Gastrocnemius medialis (tissue), 4 donors: ENCODE measurements around the gene CPS1. TPM values are rescaled to one million over a fixed set of nuclear protein-coding genes. Genes with fewer than 3 reads are reported as not detected.

ENCODE experiments used
- ATAC-seq, 2 donors: fragments of 150-250 bp; one replicate each; pipeline ENCODE4 v1.9.1; 2016
- DNase-seq, 2 donors: peaks; one replicate each; pipeline ENCODE4 v3.0.0-alpha.2; 2019
- H3K27ac ChIP-seq, 4 donors: fragments of 200-600 bp; sonication (generic); 1 replicate in 1 of 4; 2 replicates in 3 of 4; pipeline ENCODE4 v1.5.1; 2016 to 2018; ENCODE audit warnings: mild to moderate bottlenecking in 2 of 4, moderate library complexity in 1 of 4
- H3K27me3 ChIP-seq, 3 donors: fragments of 200-600 bp; sonication (generic) in 2 of 3; 1 replicate in 1 of 3; 2 replicates in 2 of 3; pipeline versions ENCODE4 v1.5.1 to v1.6.0; 2016 to 2019; ENCODE audit warnings: mild to moderate bottlenecking in 1 of 3, moderate library complexity in 1 of 3
- H3K36me3 ChIP-seq, 2 donors: fragments of 200-600 bp; sonication (generic) in 1 of 2; one replicate each; pipeline ENCODE4 v1.5.1; 2017 to 2018
- H3K4me1 ChIP-seq, 2 donors: fragments of 200-600 bp; sonication (generic) in 1 of 2; one replicate each; pipeline ENCODE4 v1.5.1; 2016 to 2017; ENCODE audit warnings: mild to moderate bottlenecking in 2 of 2
- H3K4me3 ChIP-seq, 4 donors: fragments of 200-600 bp; sonication (generic) in 3 of 4; 1 replicate in 1 of 4; 2 replicates in 3 of 4; pipeline ENCODE4 v1.5.1; 2016 to 2019; ENCODE audit warnings: mild to moderate bottlenecking in 2 of 4
- H3K9me3 ChIP-seq, 3 donors: fragments of 200-600 bp; sonication (generic) in 2 of 3; 1 replicate in 1 of 3; 2 replicates in 2 of 3; pipeline ENCODE4 v1.5.1; 2016 to 2019
- CTCF ChIP-seq, 5 experiments: fragments of 450-650 bp in 3 of 5; fragments of 200-600 bp in 2 of 5; sonication (generic) in 2 of 5; IDR thresholded peaks in 4 of 5; conservative IDR thresholded peaks in 1 of 5; 1 replicate in 4 of 5; 2 replicates in 1 of 5; pipeline ENCODE4 v1.5.1; 2016 to 2019; ENCODE audit warnings: antibody characterized with exemption in 5 of 5, mild to moderate bottlenecking in 3 of 5, moderate library complexity in 3 of 5
- POLR2A ChIP-seq, 2 donors: fragments of 450-650 bp; IDR thresholded peaks; one replicate each; pipeline ENCODE4 v1.6.1; 2017; ENCODE audit warnings: antibody characterized with exemption in 2 of 2, mild to moderate bottlenecking in 2 of 2, moderate library complexity in 2 of 2
- in situ Hi-C, 4 donors: fragments of 200-750 bp; cut with MboI; loops; one replicate each; pipeline versions ENCODE4 v1.15.0 to v1.8.0; 2017; ENCODE audit warnings: low sequenced_read_pairs in 4 of 4
- intact Hi-C: fragments of 100-400 bp; cut with DNase I; formaldehyde crosslinking; loops from one replicate; pipeline ENCODE4 v1.15.1; 2023; ENCODE audit warnings: low total_unique reads
- total RNA-seq, 4 donors: library from RNA; depleted of rRNA; stranded (reverse); fragments of >200 nt; gene quantifications; one replicate each; pipeline versions ENCODE4 v1.1.0 to v1.2.3, GENCODE V29; 2016

The CPS1 gene
- total RNA-seq, 4 donors from 2014 or later, result 1.2 to 4.5 (median 2.6) TPM

DNA sequence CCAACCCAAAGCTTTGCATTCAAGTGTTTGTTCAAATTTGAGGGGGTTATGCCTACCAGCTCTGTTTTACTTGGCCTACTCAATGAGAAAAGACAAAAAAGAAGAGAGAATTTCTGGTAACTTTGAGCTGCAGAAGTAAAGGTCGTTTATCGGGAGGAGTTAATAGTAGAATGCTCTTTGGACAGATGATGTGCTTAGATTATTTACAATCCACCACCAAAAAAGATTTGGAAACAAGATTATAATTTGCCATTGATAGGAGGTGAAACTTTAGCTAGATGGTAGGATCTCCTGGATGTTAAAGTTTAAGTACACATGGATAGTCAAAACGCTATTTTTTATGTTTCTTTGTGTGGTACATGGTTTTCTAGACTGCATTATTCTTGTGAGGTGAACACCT is 24.9 kb upstream of the CPS1 start:
- Histone ChIP-seq H3K36me3 (no peaks in the 10 kb centered on the region), H3K4me1 (no peaks in the 10 kb centered on the region), H3K27me3 (no peaks in the 10 kb centered on the region), H3K9me3 (no peaks in the 10 kb centered on the region), H3K4me3 (no peak overlapping the region), H3K27ac (no peak overlapping the region)
- ATAC-seq (no peak), DNase-seq (no peak)
- intact Hi-C loops, result no loop called here
- TF ChIP-seq POLR2A (IDR thresholded peaks at IDR 0.05), result no peak
- TF ChIP-seq CTCF (IDR thresholded peaks at IDR 0.05 in 4 of 5, conservative IDR thresholded peaks at IDR 0.05 in 1 of 5), result no peak
- in situ Hi-C loops, result no loop called here

DNA sequence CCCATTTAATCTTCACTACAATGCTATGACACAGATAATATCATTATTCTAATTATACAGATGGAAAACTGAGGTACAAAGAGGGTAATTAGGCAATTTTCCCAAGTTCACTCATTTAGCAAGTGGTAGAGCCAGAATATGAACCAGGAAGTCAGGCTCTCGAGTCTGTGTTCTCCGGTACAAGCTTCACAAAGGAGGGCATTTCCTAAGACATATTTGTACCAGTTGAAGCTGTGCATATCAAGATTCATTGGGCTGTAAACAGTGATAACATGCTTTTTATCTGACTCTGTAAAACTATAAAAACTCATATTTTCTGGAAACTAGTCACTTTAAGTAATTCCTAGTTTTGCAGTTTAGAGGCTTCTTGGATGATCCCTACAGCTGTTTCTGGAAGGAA is 23.0 kb upstream of the CPS1 start:
- DNase-seq, result no peak
- Histone ChIP-seq H3K27me3 (no peaks in the 10 kb centered on the region), H3K27ac (no peak overlapping the region), H3K36me3 (no peaks in the 10 kb centered on the region), H3K4me1 (no peaks in the 10 kb centered on the region), H3K4me3 (no peak overlapping the region), H3K9me3 (no peaks in the 10 kb centered on the region)
- in situ Hi-C loops, result no loop called here
- TF ChIP-seq POLR2A (IDR thresholded peaks at IDR 0.05), result no peak
- no peak for ATAC-seq
- intact Hi-C loops, result no loop called here

GRCh38 chr2:210534879-210535278 is 21.5 kb upstream of the CPS1 start:
- H3K9me3 ChIP-seq, result no peaks in the 10 kb centered on the region
- intact Hi-C loops (no loop called here), in situ Hi-C loops (no loop called here)
- ATAC-seq (no peak), DNase-seq (no peak)
- no peaks in the 10 kb centered on the region for H3K36me3 ChIP-seq
- no peaks in the 10 kb centered on the region for H3K4me1 ChIP-seq
- no peak overlapping the region for H3K27ac ChIP-seq
- TF ChIP-seq POLR2A (IDR thresholded peaks at IDR 0.05) (no peak), CTCF (IDR thresholded peaks at IDR 0.05 in 4 of 5, conservative IDR thresholded peaks at IDR 0.05 in 1 of 5) (no peak)
- H3K4me3 ChIP-seq, result no peak overlapping the region
- no peaks in the 10 kb centered on the region for H3K27me3 ChIP-seq

DNA sequence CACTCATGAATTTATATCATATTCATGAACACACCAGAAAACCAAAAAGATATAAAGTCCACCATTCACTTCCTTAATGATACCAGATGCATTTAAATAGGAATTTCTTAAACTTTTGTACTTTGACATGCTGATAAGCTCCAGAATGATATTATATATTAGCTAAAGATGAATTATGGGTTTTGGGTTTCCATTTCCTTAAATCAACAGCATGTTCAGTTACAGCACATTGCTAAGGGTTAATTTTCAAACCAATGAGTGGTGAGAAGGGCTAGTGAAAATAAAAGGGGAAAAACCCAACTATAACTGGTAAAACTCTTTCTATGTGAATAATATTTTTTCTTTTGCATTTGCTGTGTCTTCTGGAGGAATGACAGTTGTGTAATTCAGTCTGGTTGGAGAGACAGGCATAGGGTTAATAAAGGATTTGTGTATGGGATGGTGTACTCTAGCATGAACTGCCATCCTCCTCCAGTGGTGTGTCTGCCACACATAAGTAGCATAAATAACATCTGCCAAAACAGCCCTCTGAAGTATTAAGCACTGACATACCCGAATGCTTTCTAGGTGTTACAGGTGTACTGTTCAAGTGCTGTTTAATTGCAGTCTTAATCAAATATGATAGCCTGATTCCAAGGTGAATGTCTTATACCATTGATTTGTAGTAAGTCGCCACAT is 19.3 kb upstream of the CPS1 start:
- intact Hi-C loops, result no loop called here

GRCh38 chr2:210539035-210539434 is 17.4 kb upstream of the CPS1 start:
- no peak overlapping the region for H3K27ac ChIP-seq
- TF ChIP-seq CTCF (IDR thresholded peaks at IDR 0.05 in 4 of 5, conservative IDR thresholded peaks at IDR 0.05 in 1 of 5) (no peak), POLR2A (IDR thresholded peaks at IDR 0.05) (no peak)
- DNase-seq (no peak), ATAC-seq (no peak)
- no peaks in the 10 kb centered on the region for H3K36me3 ChIP-seq
- no peaks in the 10 kb centered on the region for H3K4me1 ChIP-seq
- no peaks in the 10 kb centered on the region for H3K9me3 ChIP-seq
- intact Hi-C loops, result no loop called here
- H3K27me3 ChIP-seq, result no peaks in the 10 kb centered on the region
- in situ Hi-C loops, result no loop called here
- no peak overlapping the region for H3K4me3 ChIP-seq

More for the DNA sequence above, 19.3 kb upstream of the CPS1 start:
- no peak for TF ChIP-seq POLR2A (IDR thresholded peaks at IDR 0.05)
- no peak for TF ChIP-seq CTCF (IDR thresholded peaks at IDR 0.05 in 4 of 5, conservative IDR thresholded peaks at IDR 0.05 in 1 of 5)
- DNase-seq (no peak), ATAC-seq (no peak)
- Histone ChIP-seq H3K36me3 (no peaks in the 10 kb centered on the region), H3K4me1 (no peaks in the 10 kb centered on the region), H3K27ac (no peak overlapping the region), H3K27me3 (no peaks in the 10 kb centered on the region), H3K9me3 (no peaks in the 10 kb centered on the region), H3K4me3 (no peak overlapping the region)
- in situ Hi-C loops, result no loop called here
